RWPE1 (cell line): Measurements from ENCODE around the gene SLC7A1.
"Not testable (repeated sequence)": the region's sequence is repeated elsewhere in the genome, so short reads cannot be mapped to it uniquely, and the experiment has no call there.

Source experiments
- CTCF ChIA-PET: fragments of 350-600 bp; sonication (Branson Sonifier 250); formaldehyde crosslinking; extraction: SDS; loops from one replicate; lab custom pipeline; 2021; lab: Yijun Ruan, JAX
- POLR2A ChIA-PET: fragments of 400-600 bp; formaldehyde crosslinking; extraction: SDS; loops from one replicate; lab custom pipeline; 2020; ENCODE audit warnings: antibody characterized with exemption; ENCODE audit not compliant: low non-redundant PET; lab: Yijun Ruan, JAX
- DNase-seq: peaks from one replicate; pipeline ENCODE4 v3.0.0; 2012; ENCODE audit warnings: low spot score
- H3K27ac ChIP-seq: fragments of 450-650 bp; 2 replicates; pipeline ENCODE4 v1.5.1; 2017
- TF ChIP-seq, protein P1 (sequence below): fragments of 450-650 bp; conservative IDR thresholded peaks from 2 replicates; pipeline ENCODE4 v1.5.1; 2017; ENCODE audit warnings: low read depth, mild to moderate bottlenecking

Gene SLC7A1

GRCh38 chr13:29595380-29596063 is at the start of gene SLC7A1:
Gene SLC7A1 (minus strand): TSS chr13:29595688. CDS start chr13:29536188, 59,500 bp downstream.
- ChIA-PET CTCF (interaction anchor here (0.6 kb wide), 1 partner anchor 61 kb away, joined by 3 read pairs; no protein-coding TSS in a partner anchor), POLR2A (interaction anchor here (0.6 to 1.1 kb wide), 2 partner anchors 167 to 512 kb away, joined by 3 read pairs; no protein-coding TSS in a partner anchor)
- TF ChIP-seq, protein P1, sequence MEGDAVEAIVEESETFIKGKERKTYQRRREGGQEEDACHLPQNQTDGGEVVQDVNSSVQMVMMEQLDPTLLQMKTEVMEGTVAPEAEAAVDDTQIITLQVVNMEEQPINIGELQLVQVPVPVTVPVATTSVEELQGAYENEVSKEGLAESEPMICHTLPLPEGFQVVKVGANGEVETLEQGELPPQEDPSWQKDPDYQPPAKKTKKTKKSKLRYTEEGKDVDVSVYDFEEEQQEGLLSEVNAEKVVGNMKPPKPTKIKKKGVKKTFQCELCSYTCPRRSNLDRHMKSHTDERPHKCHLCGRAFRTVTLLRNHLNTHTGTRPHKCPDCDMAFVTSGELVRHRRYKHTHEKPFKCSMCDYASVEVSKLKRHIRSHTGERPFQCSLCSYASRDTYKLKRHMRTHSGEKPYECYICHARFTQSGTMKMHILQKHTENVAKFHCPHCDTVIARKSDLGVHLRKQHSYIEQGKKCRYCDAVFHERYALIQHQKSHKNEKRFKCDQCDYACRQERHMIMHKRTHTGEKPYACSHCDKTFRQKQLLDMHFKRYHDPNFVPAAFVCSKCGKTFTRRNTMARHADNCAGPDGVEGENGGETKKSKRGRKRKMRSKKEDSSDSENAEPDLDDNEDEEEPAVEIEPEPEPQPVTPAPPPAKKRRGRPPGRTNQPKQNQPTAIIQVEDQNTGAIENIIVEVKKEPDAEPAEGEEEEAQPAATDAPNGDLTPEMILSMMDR = no peak
- H3K27ac ChIP-seq = peak within 1 kb of the TSS; percentile 97
- DNase-seq = peak; percentile 83

DNA sequence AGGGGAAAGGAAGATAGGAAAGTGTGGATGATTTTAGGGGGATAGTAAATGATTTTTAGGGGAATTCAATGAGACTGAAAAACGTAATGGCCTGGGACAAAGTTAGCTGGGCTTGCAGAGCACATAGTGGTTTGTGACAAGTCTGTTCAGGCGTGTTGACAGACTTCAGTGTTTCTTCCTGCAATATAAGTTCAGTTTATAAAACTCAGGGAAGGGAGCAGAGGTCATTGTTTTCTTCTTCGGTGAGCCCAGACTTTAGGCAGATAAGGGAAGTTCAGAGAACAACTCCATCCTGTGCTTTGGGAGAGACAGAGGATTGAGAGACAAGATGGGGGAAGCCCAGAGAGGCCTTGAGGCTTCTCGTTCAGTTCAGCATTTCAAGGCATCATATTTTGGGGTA is 45.2 kb upstream of the SLC7A1 start:
- POLR2A ChIA-PET = no interaction called here
- no peak for DNase-seq
- H3K27ac ChIP-seq = no peak overlapping the region
- CTCF ChIA-PET = no interaction called here
- TF ChIP-seq, protein P1 = no peak

DNA sequence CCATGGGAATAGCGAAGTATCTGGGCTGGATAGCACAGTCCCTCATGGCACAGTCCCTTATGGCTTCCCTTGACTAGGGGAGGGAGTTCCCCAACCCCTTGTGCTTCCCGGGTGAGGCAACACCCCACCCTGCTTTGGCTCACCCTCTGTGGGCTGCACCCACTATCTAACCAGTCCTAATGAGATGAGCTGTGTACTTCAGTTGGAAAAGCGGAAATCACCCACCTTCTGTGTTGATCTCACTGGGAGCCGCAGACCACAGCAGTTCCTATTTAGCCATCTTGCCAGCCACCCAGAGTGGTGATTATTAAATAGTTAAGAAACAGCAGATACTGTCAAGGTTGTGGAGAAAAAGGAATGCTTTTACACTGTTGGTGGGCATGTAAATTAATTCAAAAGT is 41.3 kb upstream of the SLC7A1 start:
- DNase-seq, H3K27ac ChIP-seq, CTCF ChIA-PET, POLR2A ChIA-PET: not testable (repeated sequence)

DNA sequence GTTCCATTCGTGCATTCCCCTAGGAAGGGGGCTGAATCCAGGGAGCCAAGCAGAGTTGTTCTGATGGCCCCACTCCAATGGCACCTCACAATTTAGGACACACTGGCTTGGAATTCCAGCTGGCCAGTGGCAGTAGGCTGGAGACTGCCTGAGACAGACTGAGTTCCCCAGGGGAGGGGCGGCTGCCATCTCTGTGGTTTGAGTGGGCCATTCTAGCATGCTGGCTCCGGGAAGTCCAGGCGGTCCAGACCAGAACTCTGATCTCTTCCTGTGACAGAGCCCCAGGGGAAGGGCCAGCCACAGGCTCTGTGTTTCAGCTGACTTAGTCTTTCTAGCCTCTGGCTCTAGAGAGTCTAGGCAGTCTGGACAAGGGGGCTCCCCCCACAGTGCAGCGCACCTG is 29.5 kb upstream of the SLC7A1 start:
- CTCF ChIA-PET = no interaction called here
- DNase-seq = no peak
- POLR2A ChIA-PET = no interaction called here
- TF ChIP-seq, protein P1 = no peak
- H3K27ac ChIP-seq = no peak overlapping the region

- TF ChIP-seq, protein P1 = no peak
- no peak for DNase-seq
- H3K27ac ChIP-seq = no peak overlapping the region
- CTCF ChIA-PET = no interaction called here
- POLR2A ChIA-PET = no interaction called here
Measured at GRCh38 chr13:29621841-29622240, 26.4 kb upstream of the SLC7A1 start.

DNA sequence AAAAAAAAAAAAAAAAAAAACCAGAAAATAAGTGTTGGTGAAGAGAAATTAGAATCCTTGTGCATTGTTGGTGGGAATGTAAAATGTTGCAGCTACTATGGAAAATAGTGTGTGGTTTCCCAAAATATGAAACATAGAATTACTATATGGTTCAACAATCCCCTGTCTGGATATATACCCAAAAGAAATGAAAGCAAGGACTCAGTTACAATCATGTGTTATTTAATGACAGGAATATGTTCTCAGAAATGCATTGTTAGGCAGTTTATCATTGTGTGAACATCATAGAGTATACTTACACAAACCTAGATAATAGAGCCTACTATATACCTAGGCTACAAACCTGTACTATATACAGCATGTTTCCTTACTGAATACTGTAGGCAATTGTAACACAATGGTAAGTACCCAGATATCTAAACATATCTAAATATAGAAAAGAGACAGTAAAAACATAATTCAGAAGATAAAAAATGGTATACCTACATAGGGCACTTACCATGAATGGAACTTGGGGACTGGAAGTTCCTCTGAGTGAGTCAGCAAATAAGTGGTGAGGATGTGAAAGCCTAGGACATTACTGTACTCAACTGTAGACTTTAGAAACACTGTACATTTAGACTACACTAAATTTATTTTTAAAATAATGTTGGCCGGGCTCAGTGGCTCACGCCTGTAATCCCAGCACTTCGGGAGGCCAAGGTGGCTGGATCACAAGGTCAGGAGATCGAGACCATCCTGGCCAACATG is 25.7 kb upstream of the SLC7A1 start:
- TF ChIP-seq, protein P1 = no peak
- H3K27ac ChIP-seq = no peak overlapping the region
- ChIA-PET CTCF (no interaction called here), POLR2A (no interaction called here)
- DNase-seq = no peak

GRCh38 chr13:29619995-29620394 is 24.5 kb upstream of the SLC7A1 start:
- TF ChIP-seq, protein P1 = no peak
- CTCF ChIA-PET = no interaction called here
- POLR2A ChIA-PET = no interaction called here
- no peak overlapping the region for H3K27ac ChIP-seq
- DNase-seq = peak; percentile 8
